T-helper 2 cell (primary cell): ENCODE data around the gene TRIM40.
"Not testable (repeated sequence)": the region's sequence is repeated elsewhere in the genome, so short reads cannot be mapped to it uniquely, and the experiment has no call there.

ENCODE experiments used
- DNase-seq, 5 experiments: peaks; one replicate each; pipeline versions ENCODE4 v3.0.0 to v3.0.0-alpha.2; 2012 to 2022

TRIM40 gene

GRCh38 chr6:30163918-30164654 is 28.1 kb downstream of the TRIM40 start:
- no peak for DNase-seq

- no peak for DNase-seq
Observed at GRCh38 chr6:30164714-30165113, 28.8 kb downstream of the TRIM40 start.

GRCh38 chr6:30165238-30165637 is 29.3 kb downstream of the TRIM40 start:
- DNase-seq = not testable (repeated sequence)

- peak in 1 of 5 experiments; percentile 55 for DNase-seq
Observed at GRCh38 chr6:30167101-30167500, 31.2 kb downstream of the TRIM40 start.

DNA sequence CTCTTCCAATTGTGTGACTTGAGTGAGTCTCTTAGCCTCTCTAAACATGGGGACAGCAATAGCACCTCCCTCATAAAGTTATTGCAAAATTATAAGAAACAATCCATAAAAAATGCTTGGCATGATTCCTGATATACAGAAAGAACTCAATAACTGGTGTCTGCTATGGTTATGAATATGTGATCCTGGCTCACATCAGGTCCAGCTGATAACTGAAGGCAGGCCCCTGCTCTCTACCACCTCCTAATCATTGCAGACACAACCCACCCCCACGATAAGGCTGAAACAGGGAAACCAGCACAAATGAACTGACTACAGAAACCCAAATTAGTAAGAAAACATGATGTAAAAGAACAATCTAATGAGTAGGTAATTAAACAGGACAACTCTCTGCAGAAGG is 32.8 kb downstream of the TRIM40 start:
- no peak for DNase-seq

- peak in 1 of 5 experiments; percentile 50 for DNase-seq
Observed at GRCh38 chr6:30169658-30170614, 34.0 kb downstream of the TRIM40 start.

- DNase-seq = no peak
Observed at GRCh38 chr6:30171677-30172471, 35.9 kb downstream of the TRIM40 start.

DNA sequence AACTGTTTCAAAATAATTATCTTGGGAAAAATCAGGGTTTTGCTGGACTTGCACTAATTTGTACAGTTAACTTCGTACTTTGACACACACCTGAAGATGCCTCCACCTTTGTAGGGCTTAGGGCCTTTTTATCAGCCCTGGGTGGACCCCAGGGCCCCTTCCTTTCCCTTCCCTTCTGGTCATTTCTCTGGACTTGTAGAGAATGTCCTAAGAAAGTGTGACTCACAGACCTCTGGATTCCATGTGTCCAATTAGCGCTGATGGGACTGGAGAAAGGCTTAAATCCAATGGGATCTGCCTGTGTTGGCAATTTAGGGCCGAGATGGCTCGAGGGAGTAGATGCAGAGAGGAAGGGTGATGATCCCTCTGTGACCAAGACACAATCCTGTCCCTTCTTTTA is 36.7 kb downstream of the TRIM40 start:
- DNase-seq = no peak

- no peak for DNase-seq
Observed at GRCh38 chr6:30175765-30176164, 39.8 kb downstream of the TRIM40 start.

DNA sequence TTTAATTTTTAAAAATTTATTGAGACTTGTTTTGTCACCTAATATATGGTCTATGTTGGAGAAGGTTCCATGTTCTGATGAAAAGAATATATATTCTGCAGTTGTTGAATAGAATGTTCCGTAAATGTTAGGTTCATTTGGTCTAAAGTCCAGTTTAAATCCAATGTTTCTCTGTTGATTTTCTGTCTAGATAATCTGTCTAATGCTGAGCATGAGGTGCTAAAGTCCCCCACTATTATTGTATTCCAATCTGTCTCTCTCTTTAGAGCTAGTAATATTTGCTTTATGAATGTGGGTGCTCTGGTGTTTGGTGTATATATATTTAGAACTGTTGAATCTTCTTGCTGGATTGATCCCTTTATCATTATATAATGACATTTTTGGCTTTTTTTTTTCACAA is 42.9 kb downstream of the TRIM40 start:
- DNase-seq = no peak

DNA sequence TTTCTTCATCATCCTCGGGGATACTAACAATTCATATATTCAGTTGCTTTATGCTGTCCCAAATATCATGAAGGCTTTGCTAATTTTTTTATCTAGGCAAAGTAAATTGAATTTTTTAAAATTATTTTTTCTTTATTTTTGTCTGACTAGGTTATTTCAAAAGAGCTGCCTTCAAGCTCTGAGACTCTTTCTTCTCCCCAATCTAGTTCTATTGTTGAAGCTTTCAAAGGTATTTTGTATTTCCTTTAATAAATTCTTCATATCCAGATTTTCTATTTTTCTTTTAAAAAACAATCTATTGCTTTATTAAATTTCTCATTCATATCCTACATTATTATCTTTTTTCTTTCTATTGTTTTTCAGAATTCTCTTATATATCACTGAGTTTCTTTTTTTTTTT is 44.2 kb downstream of the TRIM40 start:
- no peak for DNase-seq

DNA sequence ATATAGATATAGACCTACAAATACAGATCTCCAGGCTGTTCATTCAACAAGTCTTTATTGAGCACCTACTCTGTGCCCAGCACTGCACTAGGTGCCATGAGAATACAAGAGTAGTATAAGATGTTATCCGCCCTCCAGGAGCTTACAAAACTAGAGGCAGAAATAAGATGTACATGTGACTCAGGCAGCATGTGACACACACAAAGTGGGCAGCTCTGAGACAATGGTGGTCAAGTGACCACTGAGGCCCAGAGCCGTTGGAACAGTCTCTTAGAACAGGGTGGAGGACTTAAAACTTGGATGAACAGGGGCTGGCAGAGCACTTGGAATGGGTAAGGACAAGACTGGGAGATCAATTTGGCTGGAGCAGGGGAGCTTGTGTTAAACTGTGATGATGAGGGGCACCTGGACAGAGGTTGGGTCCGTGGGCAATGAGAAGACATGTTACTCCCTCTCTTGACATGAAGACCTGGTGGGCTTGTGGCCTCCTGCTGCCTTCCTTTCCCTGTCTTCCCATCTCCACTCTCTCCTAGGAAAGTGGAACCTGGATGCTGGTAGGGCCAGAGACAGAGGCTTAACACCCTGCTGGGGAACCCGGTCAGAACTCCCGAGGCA is 48.6 kb downstream of the TRIM40 start:
- no peak for DNase-seq

- no peak for DNase-seq
Observed at GRCh38 chr6:30185846-30186484, 50.0 kb downstream of the TRIM40 start.

- no peak for DNase-seq
Observed at GRCh38 chr6:30188541-30188940, 52.6 kb downstream of the TRIM40 start.

GRCh38 chr6:30192076-30192475 is 56.1 kb downstream of the TRIM40 start:
- no peak for DNase-seq

DNA sequence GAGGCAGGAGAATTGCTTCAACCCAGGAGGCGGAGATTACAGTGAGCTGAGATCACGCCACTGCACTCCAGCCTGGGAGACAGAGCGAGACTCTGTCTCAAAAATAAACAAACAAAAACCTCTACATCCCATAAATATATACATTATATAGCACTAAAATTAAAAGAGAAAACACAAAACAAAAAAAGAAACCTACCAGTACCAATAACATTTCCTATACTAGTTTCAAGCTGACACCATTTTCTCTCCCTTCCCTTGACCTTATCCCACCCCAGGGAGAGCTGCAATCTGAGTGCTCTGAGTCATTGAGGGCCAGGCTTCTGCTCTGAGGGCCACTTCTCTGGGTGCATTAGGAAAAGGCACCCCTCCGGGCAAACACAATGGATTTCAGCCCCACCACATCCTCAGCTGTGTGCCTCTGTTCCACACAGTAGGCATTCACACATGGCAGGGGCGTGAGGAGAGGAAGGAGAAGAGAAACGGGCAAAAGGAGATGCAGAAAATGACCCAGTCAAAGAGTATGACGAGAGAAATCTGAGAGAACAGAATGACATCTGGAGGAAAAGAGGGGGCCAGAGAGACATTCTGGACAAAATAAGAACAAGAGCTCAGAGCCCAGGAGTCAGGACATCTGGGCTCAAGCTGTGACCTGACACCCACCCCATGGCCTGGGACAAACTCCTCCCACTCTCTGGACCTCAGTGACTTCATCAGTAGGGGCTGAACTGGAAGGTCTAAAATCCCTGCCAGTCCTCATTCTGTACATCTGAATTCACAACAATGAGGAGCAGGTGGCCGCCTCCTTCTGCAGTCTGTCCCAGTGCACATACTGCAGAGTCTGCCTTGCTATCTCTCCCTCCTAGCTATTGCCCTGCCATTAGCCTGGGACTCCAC is 59.1 kb downstream of the TRIM40 start:
- DNase-seq = no peak

DNA sequence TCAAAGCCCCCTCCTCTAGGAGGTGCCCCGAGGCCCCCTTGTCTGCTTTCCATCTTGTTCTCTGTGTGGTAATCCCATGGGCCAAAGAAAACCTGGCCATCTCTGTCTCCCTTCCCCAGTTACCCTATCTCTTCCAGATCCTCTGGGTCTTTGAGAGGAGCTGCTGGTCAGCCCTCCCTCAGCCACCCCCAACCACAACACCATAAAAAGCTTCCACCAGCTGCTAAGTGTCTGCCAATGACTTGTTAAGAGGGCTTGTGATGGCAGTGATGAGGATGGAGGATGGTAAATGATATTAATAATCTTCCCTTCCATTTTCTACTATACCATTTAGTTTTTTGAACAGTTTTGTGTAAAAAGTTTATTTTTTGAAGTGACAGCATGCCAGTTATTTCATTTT is 60.0 kb downstream of the TRIM40 start:
- no peak for DNase-seq

DNA sequence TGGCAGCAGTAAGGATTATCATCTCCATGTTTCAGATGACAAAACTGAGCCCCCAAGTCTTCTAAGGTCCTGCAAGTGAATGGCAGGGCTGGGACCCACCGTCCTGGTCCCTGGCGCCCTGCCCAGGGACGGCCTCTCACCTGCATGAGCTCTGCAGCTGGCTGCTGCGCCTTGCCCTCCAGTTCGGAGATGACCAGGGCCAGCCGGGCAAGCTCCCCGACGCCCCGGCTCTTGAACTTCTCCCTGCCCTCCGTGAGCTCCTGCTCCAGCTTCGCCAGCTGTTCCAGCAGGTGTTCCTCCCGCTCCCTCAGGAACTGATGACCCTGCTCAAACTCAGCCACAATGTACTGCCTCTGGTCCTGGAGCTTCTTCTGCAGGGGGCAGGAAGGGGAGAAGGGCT is 60.4 kb downstream of the TRIM40 start:
- DNase-seq = no peak
